Suprapubic skin (tissue), 3 donors: Measurements from ENCODE around the gene THRB.

Source experiments
- CTCF ChIP-seq, 2 donors: fragments of 200-600 bp in 1 of 2; fragments of 450-650 bp in 1 of 2; sonication (generic) in 1 of 2; IDR thresholded peaks; one replicate each; pipeline ENCODE4 v1.5.1; 2016 to 2019; ENCODE audit warnings: antibody characterized with exemption in 2 of 2, mild to moderate bottlenecking in 1 of 2, moderate library complexity in 1 of 2
- EP300 ChIP-seq: sonication (generic); formaldehyde crosslinking; IDR thresholded peaks from one replicate; pipeline ENCODE4 v1.6.1; 2017; ENCODE audit warnings: antibody characterized with exemption
- POLR2A ChIP-seq, 2 donors: fragments of 450-650 bp; IDR thresholded peaks; one replicate each; pipeline ENCODE4 v1.6.1; 2017; ENCODE audit warnings: antibody characterized with exemption in 2 of 2, mild to moderate bottlenecking in 2 of 2, moderate library complexity in 2 of 2

- TF ChIP-seq POLR2A (IDR thresholded peaks at IDR 0.05) (no peak), CTCF (IDR thresholded peaks at IDR 0.05) (no peak), EP300 (no peak)
Observed at GRCh38 chr3:24271228-24271627, 223.4 kb downstream of the THRB start.
